HepG2 (cell line): ENCODE results near the gene SLC19A1. TPM values are rescaled to one million over a fixed set of nuclear protein-coding genes. Genes with fewer than 3 reads are reported as not detected.

Experiments used
- CEBPB ChIP-seq: IDR thresholded peaks from 2 replicates; pipeline ENCODE4 v1.6.1; 2011; ENCODE audit warnings: low read depth, low read length, improper control_type of control experiment, borderline replicate concordance
- GPN1 ChIP-seq: sonication (generic); formaldehyde crosslinking; IDR thresholded peaks from 2 replicates; pipeline ENCODE4 v1.5.1; 2020; ENCODE audit warnings: missing genetic modification reagents, borderline replicate concordance
- HMGXB4 ChIP-seq, 2 experiments: sonication (generic) in 1 of 2; formaldehyde crosslinking in 1 of 2; IDR thresholded peaks; 2 replicates each; pipeline versions ENCODE4 v1.4.0 to v1.6.1; 2018 to 2020; ENCODE audit warnings: missing genetic modification reagents in 2 of 2, borderline replicate concordance in 1 of 2, low read depth in 1 of 2, mild to moderate bottlenecking in 1 of 2, missing biosample characterization in 1 of 2
- KDM5A ChIP-seq: fragments of 200-600 bp; sonication (generic); IDR thresholded peaks from 2 replicates; pipeline ENCODE4 v1.7.0; 2018; ENCODE audit warnings: antibody characterized with exemption, mild to moderate bottlenecking, low read length, borderline replicate concordance
- LRRFIP1 ChIP-seq: sonication (generic); formaldehyde crosslinking; conservative IDR thresholded peaks from 2 replicates; pipeline ENCODE4 v1.4.0; 2020; ENCODE audit warnings: missing genetic modification reagents
- MTERF4 ChIP-seq: sonication (generic); formaldehyde crosslinking; IDR thresholded peaks from 2 replicates; pipeline ENCODE4 v1.8.0; 2023; ENCODE audit warnings: mild to moderate bottlenecking, missing genetic modification reagents
- NCOA2 ChIP-seq: sonication (generic); formaldehyde crosslinking; IDR thresholded peaks from 2 replicates; pipeline ENCODE4 v1.8.0; 2022; ENCODE audit warnings: inconsistent platforms
- PAXIP1 ChIP-seq: sonication (generic); formaldehyde crosslinking; conservative IDR thresholded peaks from 2 replicates; pipeline ENCODE4 v1.4.0; 2020; ENCODE audit warnings: mild to moderate bottlenecking, missing genetic modification reagents, moderate library complexity
- RBAK ChIP-seq: sonication (generic); formaldehyde crosslinking; IDR thresholded peaks from 2 replicates; pipeline ENCODE4 v1.5.1; 2020; ENCODE audit warnings: mild to moderate bottlenecking, missing genetic modification reagents
- STAT6 ChIP-seq: sonication (generic); formaldehyde crosslinking; IDR thresholded peaks from 2 replicates; pipeline ENCODE4 v1.4.0; 2020; ENCODE audit warnings: missing genetic modification reagents, mild to moderate bottlenecking, borderline replicate concordance
- ZBTB42 ChIP-seq: sonication (generic); formaldehyde crosslinking; IDR thresholded peaks from 2 replicates; pipeline ENCODE4 v1.5.0; 2020; ENCODE audit warnings: mild to moderate bottlenecking, missing genetic modification reagents
- ZIK1 ChIP-seq: sonication (generic); formaldehyde crosslinking; IDR thresholded peaks from 2 replicates; pipeline ENCODE4 v1.5.0; 2020; ENCODE audit warnings: mild to moderate bottlenecking, low read depth, missing genetic modification reagents, borderline replicate concordance
- ZKSCAN5 ChIP-seq: sonication (generic); formaldehyde crosslinking; IDR thresholded peaks from 2 replicates; pipeline ENCODE4 v1.5.1; 2020; ENCODE audit warnings: mild to moderate bottlenecking, missing genetic modification reagents
- ZNF251 ChIP-seq: sonication (generic); formaldehyde crosslinking; IDR thresholded peaks from 2 replicates; pipeline ENCODE4 v1.9.0; 2021; ENCODE audit warnings: mild to moderate bottlenecking, missing genetic modification reagents
- ZNF33A ChIP-seq: sonication (generic); formaldehyde crosslinking; IDR thresholded peaks from 2 replicates; pipeline ENCODE4 v1.5.1; 2020; ENCODE audit warnings: missing genetic modification reagents, mild to moderate bottlenecking, moderate library complexity, borderline replicate concordance
- ZNF451 ChIP-seq: sonication (generic); formaldehyde crosslinking; IDR thresholded peaks from 2 replicates; pipeline ENCODE4 v1.5.0; 2020; ENCODE audit warnings: mild to moderate bottlenecking, missing genetic modification reagents
- polyA plus RNA-seq, 8 experiments: library from polyadenylated mRNA; depleted of rRNA in 3 of 8; stranded (reverse) in 7 of 8; unstranded in 1 of 8; fragments of >200 nt; fragmentation: Illumina TruSeq in 4 of 8; extraction: Trizol in 4 of 8; gene quantifications; 2 replicates each; pipeline versions ENCODE4 v1.2.1 to v1.2.3, GENCODE V29; 2011 to 2016; ENCODE audit warnings: low read depth in 4 of 8, missing spikeins in 1 of 8, mixed read lengths in 1 of 8; ENCODE audit not compliant: insufficient read depth in 1 of 8
- total RNA-seq, 5 experiments: library from RNA; depleted of rRNA; stranded (reverse); fragments of >200 nt; fragmentation: Illumina TruSeq; extraction: Trizol; gene quantifications; 2 replicates each; pipeline ENCODE4 v1.2.3, GENCODE V29; 2016; ENCODE audit warnings: low read depth in 1 of 5

Gene SLC19A1
- total and polyA plus RNA-seq, 2 of the 13 experiments (the other 11 are each of a cell fraction or from before 2014, with no cell fraction given): 21.8 to 23.0 TPM

- TF ChIP-seq ZKSCAN5 (CRISPR knock-in tag): no peak
- TF ChIP-seq STAT6 (CRISPR knock-in tag): no peak
- no peak for TF ChIP-seq ZBTB42
- TF ChIP-seq RBAK (CRISPR knock-in tag): no peak
- TF ChIP-seq NCOA2 (CRISPR knock-in tag): no peak
- no peak for TF ChIP-seq MTERF4 (CRISPR knock-in tag)
- no peak for TF ChIP-seq ZNF33A
- TF ChIP-seq ZIK1 (CRISPR knock-in tag): no peak
- no peak for TF ChIP-seq CEBPB
- TF ChIP-seq KDM5A: no peak
- TF ChIP-seq HMGXB4 (CRISPR knock-in tag; IDR thresholded peaks at IDR 0.05; ENCODE audit: borderline replicate concordance in 1 of 2, low read depth in 1 of 2): peak; percentile 52 to 78; a peak in 2 of 4 replicates
- TF ChIP-seq GPN1: no peak
- TF ChIP-seq PAXIP1 (CRISPR knock-in tag): peak; percentile 31; the same call in 1 of the 2 replicates
- no peak for TF ChIP-seq LRRFIP1 (CRISPR knock-in tag)
- no peak for TF ChIP-seq ZNF251 (CRISPR knock-in tag)
- no peak for TF ChIP-seq ZNF451 (CRISPR knock-in tag)
These were observed 12.4 kb upstream of the SLC19A1 start (continued) for GRCh38 chr21:45554477-45555175.
